ENCODE measurements around the gene CDHR5. TPM values are rescaled to one million over a fixed set of nuclear protein-coding genes. Genes with fewer than 3 reads are reported as not detected.

Gene CDHR5
- polyA plus RNA-seq, 1 of the 3 experiments (the other 2 are of a cell fraction) = not detected

DNA sequence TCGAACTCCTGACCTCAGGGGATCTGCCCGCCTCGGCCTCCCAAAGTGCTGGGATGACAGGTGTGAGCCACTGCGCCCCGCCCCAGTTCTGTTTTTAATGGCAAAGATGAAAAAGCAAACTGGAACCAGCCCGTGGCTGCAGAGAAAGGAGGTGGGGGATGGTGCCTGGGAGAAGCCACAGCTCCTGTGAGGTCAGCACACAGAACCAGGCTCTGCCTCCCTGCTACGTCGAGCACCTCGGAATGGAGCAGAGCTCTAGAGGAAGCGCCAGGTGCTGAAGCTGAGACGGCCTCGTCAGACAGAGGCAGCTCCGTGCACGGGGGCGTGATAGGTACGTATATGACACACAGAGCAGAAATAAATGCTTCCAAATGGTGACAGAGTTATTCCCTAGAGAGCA lies 20.8 kb upstream of the CDHR5 start:
- H3K9me2 ChIP-seq = no peaks in the 10 kb centered on the region
- H3K4me3 ChIP-seq (ENCODE audit: low read depth in 2 of 2, low read length in 1 of 2) = no peak overlapping the region
- H3K9me3 ChIP-seq = no peaks in the 10 kb centered on the region
- TF ChIP-seq, protein P1, sequence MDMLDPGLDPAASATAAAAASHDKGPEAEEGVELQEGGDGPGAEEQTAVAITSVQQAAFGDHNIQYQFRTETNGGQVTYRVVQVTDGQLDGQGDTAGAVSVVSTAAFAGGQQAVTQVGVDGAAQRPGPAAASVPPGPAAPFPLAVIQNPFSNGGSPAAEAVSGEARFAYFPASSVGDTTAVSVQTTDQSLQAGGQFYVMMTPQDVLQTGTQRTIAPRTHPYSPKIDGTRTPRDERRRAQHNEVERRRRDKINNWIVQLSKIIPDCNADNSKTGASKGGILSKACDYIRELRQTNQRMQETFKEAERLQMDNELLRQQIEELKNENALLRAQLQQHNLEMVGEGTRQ (IDR thresholded peaks at IDR 0.05; ENCODE audit: borderline replicate concordance, low read depth, low read length) = no peak
- TF ChIP-seq NRF1 (IDR thresholded peaks at IDR 0.05; ENCODE audit: low read depth, low read length) (no peak), SIN3A (IDR thresholded peaks at IDR 0.05; ENCODE audit: borderline replicate concordance, low read depth, low read length) (no peak), RAD21 (IDR thresholded peaks at IDR 0.05; ENCODE audit: low read length) (no peak), YY1 (IDR thresholded peaks at IDR 0.05; ENCODE audit: low read depth) (no peak)
- no peak overlapping the region for H2AFZ ChIP-seq (ENCODE audit: low read depth)
- H3K4me2 ChIP-seq = no peak overlapping the region
- 94% methylated on average over 16 of the region's 16 CpGs for WGBS (ENCODE audit: low lambda C conversion rate)
- peaks cover 10% of the 10 kb centered on the region for H3F3A ChIP-seq (replicated peaks; ENCODE audit: insufficient read depth)
- no peak for DNase-seq
- H3K4me1 ChIP-seq (ENCODE audit: control insufficient read depth in 1 of 2, insufficient read depth in 2 of 2, low read depth in 1 of 2, low read length in 1 of 2) = no peaks in the 10 kb centered on the region
- H3K9ac ChIP-seq = no peak overlapping the region
- H3K27ac ChIP-seq (ENCODE audit: low read depth in 2 of 2, low read length in 1 of 2) = no peak overlapping the region
- H4K20me1 ChIP-seq (ENCODE audit: insufficient read depth) = no peaks in the 10 kb centered on the region
- no peaks in the 10 kb centered on the region for H3K79me2 ChIP-seq (ENCODE audit: insufficient read depth)
- ChIA-PET CTCF (interaction anchor here (1.4 kb wide), 1 partner anchor 82 kb away, joined by 6 read pairs; no protein-coding TSS in a partner anchor), POLR2A (no interaction called here)
- H3K27me3 ChIP-seq (ENCODE audit: insufficient read depth) = no peaks in the 10 kb centered on the region
- peaks cover 5 to 7% of the 10 kb centered on the region in 2 experiments for H3K36me3 ChIP-seq (replicated peaks in 1 of 2; ENCODE audit: control insufficient read depth in 1 of 2, insufficient read depth in 2 of 2, low read length in 1 of 2)

DNA sequence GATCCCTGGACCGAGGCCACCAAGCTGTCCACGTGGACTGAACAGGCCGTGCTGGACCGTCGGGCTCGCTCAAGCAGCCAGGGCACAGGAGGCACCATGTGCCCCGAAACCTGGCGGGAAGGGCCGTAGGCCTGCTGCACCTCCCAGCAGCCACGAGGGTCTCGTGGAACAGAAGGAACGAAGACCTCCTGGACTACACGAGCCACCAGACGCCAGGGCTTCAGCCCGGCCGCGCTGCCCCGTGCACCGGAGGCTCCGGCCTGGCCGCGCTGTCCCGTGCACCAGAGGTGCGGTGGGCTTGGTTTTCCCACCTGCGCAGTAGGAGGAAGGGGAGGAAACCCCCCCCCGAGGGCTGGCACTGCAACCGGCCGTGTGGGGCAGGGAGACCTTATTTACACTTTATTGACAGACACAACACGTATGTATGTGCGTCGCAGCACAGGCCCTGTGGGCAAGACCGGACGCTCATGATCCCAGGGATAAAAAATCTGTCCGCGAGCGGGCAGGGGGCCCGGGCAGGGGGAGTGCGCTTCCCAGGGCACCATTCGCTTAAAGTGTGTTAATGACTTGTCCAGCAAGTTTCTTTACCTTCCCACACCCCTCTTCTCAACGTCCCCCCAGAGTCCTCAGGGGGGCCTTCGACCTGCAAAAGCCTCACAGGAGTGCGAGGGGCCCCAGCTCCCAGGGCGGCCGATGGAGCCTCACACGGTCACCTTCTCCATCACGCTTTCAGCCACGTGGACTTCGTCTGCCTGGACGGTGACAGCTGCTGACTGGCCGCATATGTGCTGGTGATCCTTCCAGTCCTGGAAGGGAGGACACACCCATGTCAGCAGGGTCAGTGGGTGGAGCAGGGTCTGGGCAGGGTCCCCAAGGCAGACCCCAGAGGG lies 19.3 kb upstream of the CDHR5 start:
- Histone ChIP-seq H4K20me1 (ENCODE audit: insufficient read depth) (no peaks in the 10 kb centered on the region), H3K79me2 (ENCODE audit: insufficient read depth) (no peaks in the 10 kb centered on the region), H3K9me3 (no peaks in the 10 kb centered on the region), H3K4me2 (no peak overlapping the region), H3K9ac (no peak overlapping the region), H3K4me3 (ENCODE audit: low read depth in 2 of 2, low read length in 1 of 2) (no peak overlapping the region), H3K36me3 (replicated peaks in 1 of 2; ENCODE audit: control insufficient read depth in 1 of 2, insufficient read depth in 2 of 2, low read length in 1 of 2) (peaks cover 5 to 7% of the 10 kb centered on the region in 2 experiments), H3K4me1 (ENCODE audit: control insufficient read depth in 1 of 2, insufficient read depth in 2 of 2, low read depth in 1 of 2, low read length in 1 of 2) (no peaks in the 10 kb centered on the region; a peak in 1 of 4 replicates), H3K27ac (ENCODE audit: low read depth in 2 of 2, low read length in 1 of 2) (no peak overlapping the region), H3K9me2 (no peaks in the 10 kb centered on the region), H3K27me3 (ENCODE audit: insufficient read depth) (no peaks in the 10 kb centered on the region), H3F3A (replicated peaks; ENCODE audit: insufficient read depth) (peaks cover 6% of the 10 kb centered on the region), H2AFZ (ENCODE audit: low read depth) (no peak overlapping the region)
- TF ChIP-seq FOSL2 (IDR thresholded peaks at IDR 0.05; ENCODE audit: borderline replicate concordance, low read depth) (no peak), FOXJ3 (CRISPR knock-in tag; IDR thresholded peaks at IDR 0.05) (no peak), SIN3A (IDR thresholded peaks at IDR 0.05; ENCODE audit: borderline replicate concordance, low read depth, low read length) (no peak), JUND (IDR thresholded peaks at IDR 0.05) (no peak), MEF2A (IDR thresholded peaks at IDR 0.05; ENCODE audit: borderline replicate concordance, low read depth) (no peak)
- TF ChIP-seq, protein P2, sequence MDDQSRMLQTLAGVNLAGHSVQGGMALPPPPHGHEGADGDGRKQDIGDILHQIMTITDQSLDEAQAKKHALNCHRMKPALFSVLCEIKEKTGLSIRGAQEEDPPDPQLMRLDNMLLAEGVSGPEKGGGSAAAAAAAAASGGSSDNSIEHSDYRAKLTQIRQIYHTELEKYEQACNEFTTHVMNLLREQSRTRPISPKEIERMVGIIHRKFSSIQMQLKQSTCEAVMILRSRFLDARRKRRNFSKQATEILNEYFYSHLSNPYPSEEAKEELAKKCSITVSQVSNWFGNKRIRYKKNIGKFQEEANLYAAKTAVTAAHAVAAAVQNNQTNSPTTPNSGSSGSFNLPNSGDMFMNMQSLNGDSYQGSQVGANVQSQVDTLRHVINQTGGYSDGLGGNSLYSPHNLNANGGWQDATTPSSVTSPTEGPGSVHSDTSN (IDR thresholded peaks at IDR 0.05) = no peak
- 96% methylated on average over 38 of the region's 50 CpGs for WGBS (ENCODE audit: low lambda C conversion rate)
- POLR2A ChIA-PET = no interaction called here
- CTCF ChIA-PET = interaction anchor here (0.8 kb wide), 1 partner anchor 52 kb away, joined by 3 read pairs; the partner anchor contains the start of gene TMEM80
- no peak for DNase-seq
